Mesenteric fat pad (tissue), 1 donor: Measurements from ENCODE around the gene TPD52L1. TPM values are rescaled to one million over a fixed set of nuclear protein-coding genes. Genes with fewer than 3 reads are reported as not detected.

ENCODE experiments used
- DNase-seq: peaks from one replicate; pipeline ENCODE4 v3.0.0-alpha.2; 2020; ENCODE audit warnings: low spot score
- total RNA-seq: library from RNA; stranded (reverse); fragmentation: NEBNext Ultra II Directional; extraction: Animal tissue kit (Norgen Biotek cat#: 25700); gene quantifications from one replicate; pipeline ENCODE4 v1.2.1, GENCODE V29; 2021
- donor health status: DM: yes; HTN: yes; CAD: no.

Gene TPD52L1
- total RNA-seq, 1 donor from 2014 or later = 24.6 TPM

DNA sequence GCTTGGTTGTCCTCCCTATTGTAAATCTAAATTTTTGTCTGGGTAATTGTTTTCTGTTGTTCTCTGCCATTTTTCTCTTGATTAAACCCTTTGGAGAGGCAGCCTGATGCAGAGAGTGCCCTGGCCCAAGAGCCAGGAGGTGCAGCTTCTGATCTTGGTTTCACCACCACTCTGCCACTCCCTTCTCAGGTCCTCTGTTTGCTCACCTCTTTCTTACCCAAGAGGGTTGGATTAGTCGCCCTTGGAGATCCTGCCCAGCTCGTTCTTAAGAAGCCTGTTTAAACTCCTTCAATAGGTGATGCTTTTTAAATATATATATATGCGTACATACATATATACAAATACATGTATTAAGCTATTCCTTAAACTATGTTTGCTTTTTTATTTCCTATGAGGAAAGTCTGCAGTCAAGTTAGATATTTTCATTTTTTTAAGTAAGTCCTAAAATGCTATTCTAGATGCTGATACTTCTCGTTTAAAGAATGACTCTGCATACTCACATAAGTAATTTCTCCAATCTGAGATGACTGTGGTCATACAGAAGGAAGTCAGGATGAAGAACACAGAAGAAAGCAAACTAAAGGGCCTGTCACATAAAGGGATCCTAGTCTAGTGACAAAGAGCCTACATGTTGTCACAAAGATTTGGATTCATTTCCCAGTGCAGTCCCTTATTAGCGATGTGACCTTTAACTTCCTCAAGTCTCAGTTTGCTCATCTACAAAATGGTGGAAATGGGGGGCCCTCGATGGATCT is 19.9 kb downstream of the TPD52L1 start:
- DNase-seq = no peak

GRCh38 chr6:125174626-125175025 is 21.1 kb downstream of the TPD52L1 start:
- DNase-seq = no peak

- DNase-seq = no peak
Observed at GRCh38 chr6:125175466-125176048, 22.0 kb downstream of the TPD52L1 start.

DNA sequence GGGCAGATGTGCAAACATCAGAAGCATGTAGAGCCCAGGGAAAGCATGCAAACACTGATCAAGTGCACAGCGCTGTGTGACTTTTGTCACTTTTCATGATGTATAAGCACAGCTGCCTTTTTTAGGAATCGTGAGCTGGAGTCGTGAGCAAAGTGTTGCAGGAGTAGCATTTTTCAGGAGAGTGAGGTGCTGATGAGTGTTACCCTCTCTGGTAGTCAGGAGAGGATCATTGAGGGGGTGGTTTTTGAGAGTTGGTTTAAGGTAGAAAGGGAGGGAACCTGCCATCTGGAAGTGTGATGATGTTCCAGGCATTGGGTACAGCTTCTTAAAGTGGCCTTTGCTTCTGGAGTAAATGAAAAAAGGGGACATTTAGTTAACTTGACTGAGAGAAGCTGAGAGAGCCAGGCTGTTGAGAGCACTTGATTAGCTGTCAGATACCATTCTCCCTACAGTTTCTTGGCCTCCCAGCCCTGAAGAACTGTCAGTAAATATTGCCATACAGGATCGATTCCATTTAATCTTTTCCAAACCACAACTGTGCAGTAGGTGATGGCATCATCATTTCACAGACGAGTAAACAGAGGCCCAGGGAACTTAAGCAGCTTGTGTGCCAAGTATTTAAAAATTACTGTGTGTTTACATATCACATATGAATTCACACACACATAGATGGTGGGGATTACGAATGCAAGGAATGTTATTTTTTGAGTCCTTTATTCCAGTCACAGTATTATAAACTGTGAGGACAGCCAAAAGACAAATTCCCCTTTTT is 28.9 kb downstream of the TPD52L1 start:
- no peak for DNase-seq

- DNase-seq = no peak
Observed at GRCh38 chr6:125183391-125183790, 29.8 kb downstream of the TPD52L1 start.

DNA sequence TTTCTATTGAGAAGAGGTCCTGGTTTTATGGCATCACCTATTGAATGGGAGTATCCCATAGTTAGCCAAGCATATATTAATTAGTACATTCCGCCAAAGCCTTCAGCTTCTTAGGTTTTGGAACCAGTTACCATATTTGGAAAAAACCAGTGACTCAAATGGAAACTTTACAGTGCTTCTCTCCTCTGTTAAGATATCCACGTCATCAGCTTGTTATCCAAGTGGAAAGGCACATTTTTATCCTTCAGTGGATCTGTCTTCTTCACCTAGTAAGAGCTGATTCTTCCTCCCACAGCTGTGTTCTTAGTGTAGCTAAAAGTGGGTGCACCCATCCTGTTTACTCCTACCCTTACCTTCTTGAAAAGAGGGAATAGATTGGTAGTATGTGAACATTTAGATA is 34.5 kb downstream of the TPD52L1 start:
- no peak for DNase-seq

DNA sequence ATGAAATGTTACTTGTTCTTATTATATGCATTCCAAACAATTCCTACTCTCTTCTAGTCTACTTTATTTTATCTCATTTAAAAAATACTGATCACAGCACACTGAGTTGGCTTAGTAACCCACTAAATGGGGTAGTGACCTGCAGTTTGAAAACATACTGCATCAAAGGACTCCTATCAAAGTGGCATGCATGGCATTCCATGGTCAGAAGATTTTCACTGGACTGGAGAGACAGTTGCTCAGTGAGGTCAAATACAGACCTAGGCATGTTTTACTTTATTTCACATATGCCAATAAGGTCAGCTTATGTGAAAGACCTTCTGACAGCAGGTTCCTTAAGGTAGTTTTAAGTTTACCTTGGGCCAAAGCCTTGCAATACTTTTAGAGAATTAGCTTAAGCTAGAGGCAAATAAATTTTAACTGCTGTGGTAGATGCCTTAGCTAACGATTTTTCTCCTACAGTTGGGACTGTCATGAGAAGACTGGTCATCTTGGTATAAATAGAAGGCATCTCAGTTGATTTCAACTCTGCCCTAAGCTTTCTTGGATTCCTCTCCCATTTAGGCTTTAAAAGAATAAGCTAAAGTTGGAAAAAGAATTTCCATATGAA is 35.1 kb downstream of the TPD52L1 start:
- DNase-seq = no peak

- no peak for DNase-seq
Observed at GRCh38 chr6:125189494-125189893, 35.9 kb downstream of the TPD52L1 start.

- DNase-seq = no peak
Observed at GRCh38 chr6:125190667-125191066, 37.1 kb downstream of the TPD52L1 start.

DNA sequence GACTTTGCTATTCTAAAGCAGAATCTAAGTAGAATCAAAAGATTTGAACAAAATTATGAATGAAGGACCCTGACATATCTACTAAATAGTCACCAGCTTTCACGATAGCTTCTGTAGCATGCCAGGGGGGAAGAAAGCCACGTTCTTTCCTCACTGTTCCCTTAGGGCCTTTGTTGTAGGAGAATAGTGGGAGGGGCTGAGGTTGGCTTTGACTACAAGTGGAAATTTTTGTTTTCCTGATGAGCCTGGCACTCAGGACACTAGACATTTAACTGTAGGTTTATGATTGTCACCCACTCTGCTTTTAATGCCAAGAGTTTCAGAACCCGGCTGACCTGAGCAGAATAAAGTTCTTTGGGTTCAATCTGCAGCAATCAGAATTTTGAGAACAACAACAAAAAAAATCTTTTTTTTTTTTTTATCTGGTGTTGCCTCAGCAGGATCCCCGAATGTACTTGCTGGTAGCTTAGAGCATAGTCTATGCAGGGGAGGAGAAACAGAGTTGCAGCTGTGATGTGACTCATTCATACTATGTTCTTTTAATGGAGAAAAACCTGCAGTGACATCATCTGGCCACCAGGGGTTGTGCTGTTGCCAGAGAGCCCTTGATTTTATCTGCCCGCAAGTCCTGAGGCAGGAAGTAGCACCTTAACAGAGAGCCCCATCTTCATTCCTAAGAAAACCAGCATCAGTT is 38.5 kb downstream of the TPD52L1 start:
- DNase-seq = no peak

DNA sequence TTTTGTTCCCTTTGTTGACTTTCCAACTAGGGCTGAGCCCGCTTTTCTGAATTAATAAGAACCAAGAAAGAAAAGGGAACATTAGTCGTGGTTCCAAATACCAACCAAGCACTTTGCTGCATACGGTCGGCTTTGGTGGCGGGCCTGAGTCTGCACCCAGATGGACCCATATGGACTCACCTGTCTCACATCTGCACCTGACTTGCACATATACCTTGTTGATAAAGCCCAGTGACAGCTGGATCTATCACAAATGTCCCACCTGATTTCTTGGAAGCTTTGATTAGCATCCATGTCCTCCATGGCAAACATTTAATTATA is 39.0 kb downstream of the TPD52L1 start:
- no peak for DNase-seq

DNA sequence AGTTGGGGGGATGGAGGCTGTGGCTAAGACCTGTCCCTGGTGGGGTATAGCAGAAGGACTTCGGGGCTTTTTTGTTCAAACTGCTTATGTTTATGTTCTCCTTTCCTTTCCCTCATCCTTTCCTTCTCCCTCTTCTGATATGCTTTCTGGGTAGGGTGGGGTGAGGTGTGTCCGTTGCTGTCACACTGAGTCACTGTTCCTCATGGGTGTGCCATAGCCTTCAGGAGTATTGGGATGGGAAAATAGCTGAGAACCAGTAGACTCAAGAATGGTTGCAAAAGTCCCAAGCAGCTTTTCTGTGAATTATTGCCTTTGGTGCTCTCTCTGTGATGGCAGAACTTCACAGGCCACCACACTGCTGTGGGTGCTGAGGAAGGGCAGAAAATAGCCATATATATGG is 39.6 kb downstream of the TPD52L1 start:
- DNase-seq = no peak

- DNase-seq = no peak
Observed at GRCh38 chr6:125194941-125195340, 41.4 kb downstream of the TPD52L1 start.

GRCh38 chr6:125195526-125195925 is 42.0 kb downstream of the TPD52L1 start:
- no peak for DNase-seq

DNA sequence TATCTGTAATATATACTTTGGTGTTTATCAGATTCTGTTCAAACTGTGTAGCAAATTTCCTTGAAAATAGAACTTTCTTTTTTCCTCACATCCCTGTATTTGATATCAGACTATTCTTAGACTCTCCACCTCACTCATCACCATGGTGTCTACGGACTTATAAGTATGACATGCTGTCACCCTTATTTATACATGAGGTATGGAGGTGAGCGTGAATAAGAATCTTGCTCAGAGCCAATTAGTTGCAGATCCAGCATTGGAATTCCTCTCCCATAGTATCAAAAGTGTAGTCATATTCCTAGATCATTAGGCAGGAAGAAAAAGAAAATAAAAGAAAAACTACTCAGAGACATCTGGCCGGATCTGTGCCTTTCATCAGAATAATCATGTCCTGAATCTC is 43.0 kb downstream of the TPD52L1 start:
- no peak for DNase-seq

- DNase-seq = no peak
Observed at GRCh38 chr6:125197795-125198269, 44.3 kb downstream of the TPD52L1 start.

DNA sequence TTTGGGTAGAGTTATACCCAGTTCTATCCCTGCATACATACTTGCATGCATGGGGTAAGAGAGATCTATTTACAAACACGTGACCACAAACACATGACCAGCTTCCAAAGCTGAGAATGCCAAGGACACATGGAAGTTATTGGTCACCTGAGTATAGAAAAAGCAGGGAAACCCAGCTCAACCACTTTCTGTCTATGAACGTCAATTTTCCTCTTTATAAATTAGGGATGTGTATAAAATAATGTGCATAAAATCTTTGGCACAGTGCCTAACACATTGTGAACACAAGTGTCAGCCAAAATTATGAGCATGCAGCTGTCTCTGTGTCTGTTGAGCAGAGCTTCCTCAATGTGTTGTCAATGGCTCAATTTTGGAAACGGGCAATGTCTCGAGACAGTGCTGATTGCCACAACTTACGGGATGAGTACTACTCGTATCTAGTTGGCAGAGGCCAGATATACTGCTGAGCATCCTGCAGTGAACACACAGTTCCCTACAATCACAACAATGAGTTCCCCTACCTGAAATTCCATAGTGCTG is 44.9 kb downstream of the TPD52L1 start:
- no peak for DNase-seq

GRCh38 chr6:125200941-125201340 is 47.4 kb downstream of the TPD52L1 start:
- DNase-seq = no peak

GRCh38 chr6:125201961-125202729 is 48.6 kb downstream of the TPD52L1 start:
- DNase-seq = no peak

DNA sequence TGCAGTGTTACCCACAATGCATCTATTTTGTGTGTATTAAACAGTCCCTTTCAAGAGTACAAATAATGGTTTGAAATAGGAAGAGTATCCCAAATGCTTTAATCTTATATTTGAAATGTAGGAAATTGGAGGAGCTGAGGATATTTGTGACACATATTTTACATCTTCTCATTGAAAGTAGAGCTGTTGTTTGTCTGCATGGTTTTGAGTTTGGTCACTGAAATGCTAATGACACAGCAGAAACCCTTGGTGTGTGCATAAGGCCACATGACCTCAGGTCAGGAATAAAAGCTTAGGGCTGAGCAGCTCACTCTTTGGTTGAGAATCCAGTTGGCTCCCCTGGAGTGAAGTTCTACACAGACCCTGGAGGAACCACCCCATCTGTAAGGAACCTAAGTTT is 49.8 kb downstream of the TPD52L1 start:
- DNase-seq = no peak
